ENCODE results near the gene AMN1.

DNA sequence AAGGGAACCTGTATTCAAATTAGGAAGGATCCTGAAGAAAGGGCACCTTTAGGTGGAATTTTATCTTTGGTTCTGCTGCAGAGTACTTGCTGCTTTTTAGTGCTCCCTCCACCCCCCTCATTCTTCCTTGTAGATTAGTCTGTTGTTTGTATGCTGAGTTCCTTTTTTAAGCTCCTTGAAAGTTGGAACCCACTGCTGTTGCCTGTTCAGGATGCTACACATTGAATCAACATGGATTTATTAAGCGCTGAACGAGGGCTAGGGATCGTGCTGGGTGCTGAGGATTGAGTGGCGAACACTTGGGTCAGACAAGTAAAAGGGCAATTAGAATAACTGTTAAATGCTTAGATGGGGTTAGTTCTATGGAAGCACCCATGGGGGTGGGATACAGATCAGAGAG lies 884 bp upstream of the AMN1 start:
- TF ChIP-seq CTCF (optimal IDR thresholded peaks at IDR 0.05 in 1 of 3, IDR thresholded peaks at IDR 0.05 in 1 of 3, conservative IDR thresholded peaks at IDR 0.05 in 1 of 3; ENCODE audit: extremely low read depth in 1 of 3, insufficient read depth in 2 of 3, low read length in 3 of 3) (no peak), EZH2 (IDR thresholded peaks at IDR 0.05; ENCODE audit: low read length) (no peak)

Data from keratinocyte (primary cell).